Endothelial cell of umbilical vein (primary cell): ENCODE results near the gene C1orf226. TPM values are rescaled to one million over a fixed set of nuclear protein-coding genes. Genes with fewer than 3 reads are reported as not detected.

Source experiments
- BruUV-seq: library from RNA; stranded (reverse); fragments of 400-500 nt; replicated peaks from 2 replicates; lab custom pipeline; 2021; lab: Mats Ljungman, UMichigan
- CTCF ChIA-PET: fragments of 300-600, 350-600 bp; sonication (Branson Sonifier 250); formaldehyde crosslinking; loops from one replicate; lab custom pipeline; 2021; ENCODE audit warnings: antibody characterized with exemption, inconsistent platforms; lab: Charles Lee
- POLR2A ChIA-PET: fragments of 300-600, 350-600 bp; sonication (Branson Sonifier 250); formaldehyde crosslinking; loops from one replicate; lab custom pipeline; 2021; ENCODE audit warnings: antibody characterized with exemption, inconsistent platforms; lab: Charles Lee
- DNase-seq: peaks from one replicate; pipeline ENCODE4 v3.0.0-alpha.2; 2011; ENCODE audit warnings: low read depth, low spot score
- FAIRE-seq: peaks from 2 replicates; lab custom pipeline; 2011; peaks lifted over from hg19 to GRCh38; lab: Jason Lieb, UNC
- H2AFZ ChIP-seq: 2 replicates; pipeline ENCODE4 v1.6.0; 2012; ENCODE audit warnings: low read depth, low read length, control low read depth, inconsistent platforms
- H3K27ac ChIP-seq: 2 replicates; pipeline ENCODE4 v1.5.1; 2011; ENCODE audit warnings: low read depth, mild to moderate bottlenecking, control low read depth, low read length, moderate library complexity; ENCODE audit not compliant: insufficient read depth
- H3K27me3 ChIP-seq, 2 experiments: 2 replicates each; pipeline versions ENCODE4 v1.6.0 to v1.6.1; 2011; ENCODE audit warnings: low read length in 2 of 2, mixed read lengths in 1 of 2; ENCODE audit not compliant: control insufficient read depth in 2 of 2, insufficient read depth in 2 of 2
- H3K36me3 ChIP-seq, 2 experiments: 2 replicates in 1 of 2; 3 replicates in 1 of 2; pipeline ENCODE4 v1.5.1; 2011; ENCODE audit warnings: low read length in 2 of 2, mild to moderate bottlenecking in 1 of 2, moderate library complexity in 1 of 2; ENCODE audit not compliant: control insufficient read depth in 2 of 2, insufficient read depth in 2 of 2; ENCODE audit errors: extremely low read depth in 1 of 2
- H3K4me1 ChIP-seq: 3 replicates; pipeline ENCODE4 v1.5.1; 2011; ENCODE audit warnings: mild to moderate bottlenecking, low read length; ENCODE audit not compliant: control insufficient read depth, insufficient read depth; ENCODE audit errors: extremely low read depth
- H3K4me2 ChIP-seq: 2 replicates; pipeline ENCODE4 v1.6.1; 2011; ENCODE audit warnings: low read length, control low read depth, mixed read lengths; ENCODE audit not compliant: insufficient read depth
- H3K4me3 ChIP-seq, 3 experiments: fragments of 200-600 bp in 1 of 3; sonication (generic), shearing (Covaris generic) in 1 of 3; replicated peaks in 1 of 3; 2 replicates each; pipeline ENCODE4 v1.5.1; 2011 to 2016; ENCODE audit warnings: control low read depth in 3 of 3, low read length in 3 of 3, mild to moderate bottlenecking in 2 of 3, inconsistent platforms in 1 of 3, low read depth in 1 of 3, moderate library complexity in 1 of 3; ENCODE audit not compliant: insufficient read depth in 1 of 3
- H3K79me2 ChIP-seq: 2 replicates; pipeline ENCODE4 v1.6.0; 2012; ENCODE audit warnings: low read length, inconsistent platforms; ENCODE audit not compliant: control insufficient read depth, insufficient read depth
- H3K9ac ChIP-seq: replicated peaks from 2 replicates; pipeline ENCODE3; 2011; ENCODE audit warnings: low read length, control low read depth; ENCODE audit not compliant: insufficient read depth; ENCODE audit errors: extremely low read depth
- H3K9me1 ChIP-seq: replicated peaks from 3 replicates; pipeline ENCODE4 v1.6.0; 2011; ENCODE audit warnings: mild to moderate bottlenecking, low read length; ENCODE audit not compliant: control insufficient read depth, insufficient read depth; ENCODE audit errors: extremely low read depth
- H3K9me3 ChIP-seq: replicated peaks from 2 replicates; pipeline ENCODE4 v1.5.1; 2012; ENCODE audit warnings: low read length, inconsistent platforms; ENCODE audit not compliant: control insufficient read depth, insufficient read depth
- H4K20me1 ChIP-seq: replicated peaks from 2 replicates; pipeline ENCODE3; 2011; ENCODE audit warnings: mild to moderate bottlenecking, low read length; ENCODE audit not compliant: control insufficient read depth, insufficient read depth; ENCODE audit errors: extremely low read depth
- EZH2 ChIP-seq: IDR thresholded peaks from 2 replicates; pipeline ENCODE4 v1.6.1; 2012; ENCODE audit warnings: borderline replicate concordance, low read depth, mild to moderate bottlenecking, moderate library complexity, low read length, inconsistent platforms; ENCODE audit not compliant: severe bottlenecking
- FOS ChIP-seq: IDR thresholded peaks from 2 replicates; pipeline ENCODE4 v1.6.1; 2011; ENCODE audit warnings: mild to moderate bottlenecking, low read length, moderate library complexity, borderline replicate concordance; ENCODE audit not compliant: insufficient read depth
- GATA2 ChIP-seq: IDR thresholded peaks from 2 replicates; pipeline ENCODE4 v1.7.0; 2011; ENCODE audit warnings: low read depth, mild to moderate bottlenecking, moderate library complexity, mixed read lengths, low read length; ENCODE audit not compliant: insufficient read length, insufficient read depth
- JUN ChIP-seq: IDR thresholded peaks from 2 replicates; pipeline ENCODE4 v1.6.1; 2011; ENCODE audit warnings: borderline replicate concordance, low read depth; ENCODE audit not compliant: insufficient read length, insufficient read depth
- MAX ChIP-seq: IDR thresholded peaks from 2 replicates; pipeline ENCODE4 v1.6.1; 2011; ENCODE audit not compliant: insufficient read depth, insufficient read length
- MYC ChIP-seq: IDR thresholded peaks from one replicate; pipeline ENCODE4 v1.6.1; 2011; ENCODE audit warnings: mild to moderate bottlenecking, low read depth, low read length
- POLR2A ChIP-seq: IDR thresholded peaks from 2 replicates; pipeline ENCODE4 v1.6.1; 2012; ENCODE audit warnings: low read depth, mild to moderate bottlenecking, control low read depth, low read length
- POLR2AphosphoS5 ChIP-seq: IDR thresholded peaks from 2 replicates; pipeline ENCODE4 v1.6.1; 2012; ENCODE audit warnings: low read depth, mild to moderate bottlenecking, control low read depth, low read length, moderate library complexity; ENCODE audit not compliant: insufficient read depth
- dilution Hi-C: fragments of 300-500 bp; cut with MboI; formaldehyde crosslinking; loops from one replicate; pipeline ENCODE4 v1.15.0; 2019; ENCODE audit warnings: low sequenced_read_pairs; ENCODE audit not compliant: extremely low pct_ligation_motif_present
- intact Hi-C: fragments of 100-400 bp; cut with micrococcal nuclease; formaldehyde crosslinking; loops from one replicate; pipeline ENCODE4 v1.10.0; 2022
- polyA plus RNA-seq, 4 experiments: library from polyadenylated mRNA; depleted of rRNA in 3 of 4; stranded (reverse) in 3 of 4; unstranded in 1 of 4; fragments of >200 nt; gene quantifications; 2 replicates each; pipeline versions ENCODE4 v1.2.1 to v1.2.3, GENCODE V29; 2011 to 2012; ENCODE audit warnings: missing spikeins in 1 of 4
- total RNA-seq: library from RNA; stranded (reverse); gene quantifications from 2 replicates; pipeline ENCODE4 v1.2.3, GENCODE V29; 2021
- TF ChIP-seq, protein P1 (sequence below), 2 donors: IDR thresholded peaks; 1 replicate in 1 of 2; 2 replicates in 1 of 2; pipeline ENCODE4 v1.5.1; 2011; ENCODE audit warnings: low read length in 2 of 2, mild to moderate bottlenecking in 2 of 2, moderate library complexity in 2 of 2, control low read depth in 1 of 2, inconsistent platforms in 1 of 2, low read depth in 1 of 2; ENCODE audit not compliant: insufficient read depth in 1 of 2; ENCODE audit errors: extremely low read depth in 1 of 2

The C1orf226 gene
- total and polyA plus RNA-seq, 2 donors (not counting 3 experiments of a cell fraction or from before 2014, with no cell fraction given), result 2.5 to 4.2 TPM

GRCh38 chr1:162396201-162396906 lies 14.8 kb downstream of the C1orf226 start:
- no peaks in the 10 kb centered on the region for H3K9me3 ChIP-seq
- H2AFZ ChIP-seq, result no peak overlapping the region
- H3K4me2 ChIP-seq, result no peak overlapping the region
- POLR2A ChIA-PET, result no interaction called here
- H3K27ac ChIP-seq, result no peak overlapping the region
- H3K36me3 ChIP-seq, result no peaks in the 10 kb centered on the region
- FAIRE-seq (no peak), DNase-seq (no peak)
- no peaks in the 10 kb centered on the region for H3K79me2 ChIP-seq
- H3K9me1 ChIP-seq, result no peaks in the 10 kb centered on the region
- intact Hi-C loops, result no loop called here
- H3K4me3 ChIP-seq, result no peak overlapping the region
- CTCF ChIA-PET, result interaction anchor here (0.9 kb wide), 1 partner anchor 114 kb away, joined by 3 read pairs; no protein-coding TSS in a partner anchor
- H3K27me3 ChIP-seq, result peaks cover 5 to 13% of the 10 kb centered on the region in 2 experiments
- no peaks in the 10 kb centered on the region for H4K20me1 ChIP-seq
- no peak overlapping the region for H3K9ac ChIP-seq
- TF ChIP-seq EZH2 (no peak), FOS (no peak), MAX (no peak), POLR2AphosphoS5 (no peak), MYC (no peak), POLR2A (no peak), GATA2 (no peak), JUN (no peak)
- TF ChIP-seq, protein P1, sequence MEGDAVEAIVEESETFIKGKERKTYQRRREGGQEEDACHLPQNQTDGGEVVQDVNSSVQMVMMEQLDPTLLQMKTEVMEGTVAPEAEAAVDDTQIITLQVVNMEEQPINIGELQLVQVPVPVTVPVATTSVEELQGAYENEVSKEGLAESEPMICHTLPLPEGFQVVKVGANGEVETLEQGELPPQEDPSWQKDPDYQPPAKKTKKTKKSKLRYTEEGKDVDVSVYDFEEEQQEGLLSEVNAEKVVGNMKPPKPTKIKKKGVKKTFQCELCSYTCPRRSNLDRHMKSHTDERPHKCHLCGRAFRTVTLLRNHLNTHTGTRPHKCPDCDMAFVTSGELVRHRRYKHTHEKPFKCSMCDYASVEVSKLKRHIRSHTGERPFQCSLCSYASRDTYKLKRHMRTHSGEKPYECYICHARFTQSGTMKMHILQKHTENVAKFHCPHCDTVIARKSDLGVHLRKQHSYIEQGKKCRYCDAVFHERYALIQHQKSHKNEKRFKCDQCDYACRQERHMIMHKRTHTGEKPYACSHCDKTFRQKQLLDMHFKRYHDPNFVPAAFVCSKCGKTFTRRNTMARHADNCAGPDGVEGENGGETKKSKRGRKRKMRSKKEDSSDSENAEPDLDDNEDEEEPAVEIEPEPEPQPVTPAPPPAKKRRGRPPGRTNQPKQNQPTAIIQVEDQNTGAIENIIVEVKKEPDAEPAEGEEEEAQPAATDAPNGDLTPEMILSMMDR (IDR thresholded peaks at IDR 0.05; ENCODE audit: extremely low read depth in 1 of 2, insufficient read depth in 1 of 2, low read depth in 1 of 2, low read length in 2 of 2), result no peak
- H3K4me1 ChIP-seq, result no peaks in the 10 kb centered on the region
- dilution Hi-C loops, result no loop called here
- BruUV-seq, result no TSS peak
